Mesendoderm (in vitro differentiated cells): ENCODE data around the gene PNLIP.

ENCODE experiments used
- DNase-seq: peaks from one replicate; pipeline ENCODE4 v3.0.0; 2013
- H2AK5ac ChIP-seq: 2 replicates; pipeline ENCODE4 v1.6.1; 2013; ENCODE audit warnings: low read length, inconsistent platforms
- H2BK120ac ChIP-seq: 2 replicates; pipeline ENCODE4 v1.6.1; 2013; ENCODE audit warnings: low read depth, mild to moderate bottlenecking, low read length, moderate library complexity, mixed read lengths
- H2BK15ac ChIP-seq: replicated peaks from 2 replicates; pipeline ENCODE4 v1.6.1; 2013; ENCODE audit warnings: low read depth, mild to moderate bottlenecking, moderate library complexity
- H2BK5ac ChIP-seq: 2 replicates; pipeline ENCODE4 v1.6.1; 2013; ENCODE audit warnings: low read length, inconsistent platforms
- H3K18ac ChIP-seq: 2 replicates; pipeline ENCODE4 v1.6.1; 2013; ENCODE audit warnings: mild to moderate bottlenecking, low read length, mixed read lengths
- H3K23ac ChIP-seq: one replicate; pipeline ENCODE4 v1.6.1; 2013; ENCODE audit warnings: low read length
- H3K27ac ChIP-seq: 2 replicates; pipeline ENCODE4 v1.5.1; 2013; ENCODE audit warnings: low read depth, mild to moderate bottlenecking, inconsistent platforms, low read length, moderate library complexity
- H3K27me3 ChIP-seq: 2 replicates; pipeline ENCODE4 v1.6.1; 2013; ENCODE audit warnings: low read length, control low read depth, mild to moderate bottlenecking, inconsistent platforms; ENCODE audit not compliant: insufficient read depth, poor library complexity
- H3K36me3 ChIP-seq: 2 replicates; pipeline ENCODE4 v1.6.1; 2013; ENCODE audit warnings: low read length, inconsistent platforms; ENCODE audit not compliant: control insufficient read depth, insufficient read depth
- H3K4ac ChIP-seq: one replicate; pipeline ENCODE4 v1.6.1; 2013; ENCODE audit warnings: low read depth, mild to moderate bottlenecking, low read length, moderate library complexity
- H3K4me1 ChIP-seq: 2 replicates; pipeline ENCODE4 v1.6.1; 2013; ENCODE audit warnings: low read depth, low read length, inconsistent platforms; ENCODE audit not compliant: control insufficient read depth
- H3K4me2 ChIP-seq: 2 replicates; pipeline ENCODE4 v1.6.1; 2013; ENCODE audit warnings: low read length
- H3K4me3 ChIP-seq: 2 replicates; pipeline ENCODE4 v1.5.1; 2013; ENCODE audit warnings: mild to moderate bottlenecking, low read length
- H3K56ac ChIP-seq: one replicate; pipeline ENCODE4 v1.6.1; 2013; ENCODE audit warnings: low read length
- H3K79me1 ChIP-seq: 2 replicates; pipeline ENCODE4 v1.6.1; 2013; ENCODE audit warnings: low read length, inconsistent platforms
- H3K79me2 ChIP-seq: 2 replicates; pipeline ENCODE4 v1.6.1; 2013; ENCODE audit warnings: mild to moderate bottlenecking, low read length; ENCODE audit not compliant: control insufficient read depth, insufficient read depth
- H3K9ac ChIP-seq: 2 replicates; pipeline ENCODE4 v1.6.1; 2013; ENCODE audit warnings: low read length, inconsistent platforms
- H4K5ac ChIP-seq: one replicate; pipeline ENCODE4 v1.6.1; 2013; ENCODE audit warnings: low read length
- H4K8ac ChIP-seq: one replicate; pipeline ENCODE4 v1.6.1; 2013; ENCODE audit warnings: low read depth, mild to moderate bottlenecking, control low read depth, low read length, moderate library complexity
- WGBS: extraction: QIAGEN DNeasy Blood & Tissue Kit; methylation state at CpG from one replicate; pipeline ENCODE4 v1.1.7; 2013; ENCODE audit warnings: low lambda C conversion rate, missing lambda C conversion rate; ENCODE audit not compliant: insufficient coverage; ENCODE audit errors: extremely low coverage; 5-methylcytosine and 5-hydroxymethylcytosine counted together

PNLIP gene

GRCh38 chr10:116587878-116588591 is 42.3 kb downstream of the PNLIP start:
- no CpG with 5 or more reads among the region's 8 CpGs for WGBS
- Histone ChIP-seq H4K8ac (no peak overlapping the region), H3K4me2 (no peak overlapping the region), H3K56ac (no peak overlapping the region), H3K4me1 (no peaks in the 10 kb centered on the region), H3K79me2 (no peaks in the 10 kb centered on the region), H3K18ac (no peak overlapping the region), H2AK5ac (no peak overlapping the region), H2BK5ac (no peak overlapping the region), H3K27me3 (no peaks in the 10 kb centered on the region), H3K23ac (no peak overlapping the region), H3K79me1 (no peaks in the 10 kb centered on the region), H2BK120ac (no peak overlapping the region), H3K27ac (no peak overlapping the region), H3K36me3 (no peaks in the 10 kb centered on the region), H4K5ac (no peak overlapping the region), H3K4ac (no peak overlapping the region), H3K4me3 (no peak overlapping the region), H2BK15ac (no peak overlapping the region), H3K9ac (no peak overlapping the region)
- DNase-seq, result no peak

- no peak overlapping the region for H3K56ac ChIP-seq
- no peaks in the 10 kb centered on the region for H3K79me1 ChIP-seq
- no peak for DNase-seq
- no peak overlapping the region for H3K23ac ChIP-seq
- H3K4me1 ChIP-seq, result no peaks in the 10 kb centered on the region
- no peak overlapping the region for H3K18ac ChIP-seq
- no peaks in the 10 kb centered on the region for H3K36me3 ChIP-seq
- H3K9ac ChIP-seq, result no peak overlapping the region
- H3K27me3 ChIP-seq, result no peaks in the 10 kb centered on the region
- H3K79me2 ChIP-seq, result no peaks in the 10 kb centered on the region
- no CpG with 5 or more reads among the region's 2 CpGs for WGBS
- no peak overlapping the region for H2AK5ac ChIP-seq
- no peak overlapping the region for H4K5ac ChIP-seq
- H2BK120ac ChIP-seq, result no peak overlapping the region
- H3K4me3 ChIP-seq, result no peak overlapping the region
- no peak overlapping the region for H4K8ac ChIP-seq
- no peak overlapping the region for H3K4me2 ChIP-seq
- no peak overlapping the region for H3K27ac ChIP-seq
- H2BK5ac ChIP-seq, result no peak overlapping the region
- H3K4ac ChIP-seq, result no peak overlapping the region
- no peak overlapping the region for H2BK15ac ChIP-seq
Measured at GRCh38 chr10:116588995-116589394, 43.3 kb downstream of the PNLIP start.

GRCh38 chr10:116589926-116590325 is 44.2 kb downstream of the PNLIP start:
- no peak overlapping the region for H4K5ac ChIP-seq
- WGBS, result no CpG with 5 or more reads among the region's 2 CpGs
- no peak overlapping the region for H3K23ac ChIP-seq
- no peak overlapping the region for H2BK120ac ChIP-seq
- no peak overlapping the region for H3K9ac ChIP-seq
- H3K4ac ChIP-seq, result no peak overlapping the region
- no peaks in the 10 kb centered on the region for H3K79me2 ChIP-seq
- no peaks in the 10 kb centered on the region for H3K79me1 ChIP-seq
- H3K4me1 ChIP-seq, result no peaks in the 10 kb centered on the region
- no peak overlapping the region for H3K18ac ChIP-seq
- no peak overlapping the region for H3K56ac ChIP-seq
- no peak overlapping the region for H2BK5ac ChIP-seq
- DNase-seq, result no peak
- no peaks in the 10 kb centered on the region for H3K36me3 ChIP-seq
- no peak overlapping the region for H3K4me3 ChIP-seq
- no peak overlapping the region for H3K27ac ChIP-seq
- no peak overlapping the region for H2BK15ac ChIP-seq
- H3K4me2 ChIP-seq, result no peak overlapping the region
- no peak overlapping the region for H2AK5ac ChIP-seq
- H4K8ac ChIP-seq, result no peak overlapping the region
- H3K27me3 ChIP-seq, result no peaks in the 10 kb centered on the region

- Histone ChIP-seq H2BK120ac (no peak within 1 kb of the TSS), H3K4ac (no peak within 1 kb of the TSS), H4K5ac (no peak within 1 kb of the TSS), H3K23ac (no peak within 1 kb of the TSS), H3K4me1 (no peaks in the 10 kb centered on the region), H2BK5ac (no peak within 1 kb of the TSS), H3K4me2 (no peak within 1 kb of the TSS), H2AK5ac (no peak within 1 kb of the TSS), H2BK15ac (no peak within 1 kb of the TSS), H3K27ac (no peak within 1 kb of the TSS), H3K27me3 (no peaks in the 10 kb centered on the region), H3K79me1 (no peaks in the 10 kb centered on the region), H3K4me3 (no peak within 1 kb of the TSS), H4K8ac (no peak within 1 kb of the TSS), H3K79me2 (no peaks in the 10 kb centered on the region), H3K56ac (no peak within 1 kb of the TSS), H3K9ac (no peak within 1 kb of the TSS), H3K36me3 (no peaks in the 10 kb centered on the region), H3K18ac (no peak within 1 kb of the TSS)
- no CpG with 5 or more reads among the region's 9 CpGs for WGBS
- no peak for DNase-seq
Measured at GRCh38 chr10:116590590-116591444, 45.1 kb downstream of the PNLIP start, which contains the start of gene PNLIPRP1. TSS of gene PNLIPRP1 (plus strand) at chr10:116590959. CDS start at chr10:116591130, 171 bp downstream.

- H2BK15ac ChIP-seq, result no peak overlapping the region
Measured at GRCh38 chr10:116593139-116593740, 47.5 kb downstream of the PNLIP start.

More at GRCh38 chr10:116593139-116593740, 47.5 kb downstream of the PNLIP start:
- Histone ChIP-seq H4K5ac (no peak overlapping the region), H3K4me2 (no peak overlapping the region), H3K4me3 (no peak overlapping the region), H3K4ac (no peak overlapping the region), H3K79me1 (no peaks in the 10 kb centered on the region), H4K8ac (no peak overlapping the region), H3K27me3 (no peaks in the 10 kb centered on the region), H3K18ac (no peak overlapping the region), H2BK5ac (no peak overlapping the region), H3K9ac (no peak overlapping the region), H2BK120ac (no peak overlapping the region), H3K56ac (no peak overlapping the region), H3K27ac (no peak overlapping the region), H3K36me3 (no peaks in the 10 kb centered on the region), H3K79me2 (no peaks in the 10 kb centered on the region), H3K23ac (no peak overlapping the region), H3K4me1 (no peaks in the 10 kb centered on the region), H2AK5ac (no peak overlapping the region)
- DNase-seq, result no peak
- WGBS, result no CpG with 5 or more reads among the region's 5 CpGs
